Neutrophil (primary cell): ENCODE measurements around the gene GAREM1.

ENCODE experiments used
- H3K27ac ChIP-seq: fragments of 200-600 bp; sonication (generic); 2 replicates; pipeline ENCODE4 v1.5.1; 2016; ENCODE audit warnings: mild to moderate bottlenecking, moderate library complexity
- H3K27me3 ChIP-seq: fragments of 200-600 bp; sonication (generic); 2 replicates; pipeline ENCODE4 v1.6.0; 2016; ENCODE audit warnings: mild to moderate bottlenecking
- H3K36me3 ChIP-seq: fragments of 200-600 bp; sonication (generic); 2 replicates; pipeline ENCODE4 v1.5.1; 2017
- H3K4me1 ChIP-seq, 2 experiments: fragments of 200-600 bp in 1 of 2; sonication (generic) in 1 of 2; 1 replicate in 1 of 2; 2 replicates in 1 of 2; pipeline versions ENCODE4 v1.5.1 to v1.6.1; 2013 to 2016; ENCODE audit warnings: low read depth in 1 of 2, low read length in 1 of 2, mild to moderate bottlenecking in 1 of 2, moderate library complexity in 1 of 2; ENCODE audit not compliant: control insufficient read depth in 1 of 2, insufficient read depth in 1 of 2
- H3K4me3 ChIP-seq, 2 experiments: fragments of 200-600 bp in 1 of 2; sonication (generic) in 1 of 2; 1 replicate in 1 of 2; 2 replicates in 1 of 2; pipeline ENCODE4 v1.5.1; 2013 to 2016; ENCODE audit warnings: low read depth in 1 of 2, low read length in 1 of 2, mild to moderate bottlenecking in 1 of 2, moderate library complexity in 1 of 2
- H3K9me3 ChIP-seq: fragments of 200-600 bp; sonication (generic); 2 replicates; pipeline ENCODE4 v1.5.1; 2016
- CTCF ChIP-seq: fragments of 200-600 bp; sonication (generic); IDR thresholded peaks from 2 replicates; pipeline ENCODE4 v1.5.1; 2016; ENCODE audit warnings: antibody characterized with exemption

Gene GAREM1

GRCh38 chr18:32368170-32368569 lies 102.5 kb downstream of the GAREM1 start:
- H3K27ac ChIP-seq: no peak overlapping the region
- H3K4me3 ChIP-seq: no peak overlapping the region
- H3K4me1 ChIP-seq: no peaks in the 10 kb centered on the region
- no peak for TF ChIP-seq CTCF
- no peaks in the 10 kb centered on the region for H3K27me3 ChIP-seq
- no peaks in the 10 kb centered on the region for H3K36me3 ChIP-seq
- H3K9me3 ChIP-seq: no peaks in the 10 kb centered on the region

- no peak for TF ChIP-seq CTCF
- H3K9me3 ChIP-seq: no peaks in the 10 kb centered on the region
- H3K36me3 ChIP-seq: no peaks in the 10 kb centered on the region
- H3K27ac ChIP-seq: no peak overlapping the region
- H3K4me3 ChIP-seq: no peak overlapping the region
- no peaks in the 10 kb centered on the region for H3K27me3 ChIP-seq
- H3K4me1 ChIP-seq: no peaks in the 10 kb centered on the region
Observed at GRCh38 chr18:32366586-32367538, 103.8 kb downstream of the GAREM1 start.

GRCh38 chr18:32362484-32362883 lies 108.2 kb downstream of the GAREM1 start:
- no peaks in the 10 kb centered on the region for H3K9me3 ChIP-seq
- TF ChIP-seq CTCF: no peak
- no peaks in the 10 kb centered on the region for H3K36me3 ChIP-seq
- H3K4me3 ChIP-seq: no peak overlapping the region
- H3K27me3 ChIP-seq: no peaks in the 10 kb centered on the region
- no peak overlapping the region for H3K27ac ChIP-seq
- H3K4me1 ChIP-seq: no peaks in the 10 kb centered on the region

- Histone ChIP-seq H3K36me3 (no peaks in the 10 kb centered on the region), H3K27me3 (no peaks in the 10 kb centered on the region), H3K4me1 (no peaks in the 10 kb centered on the region), H3K4me3 (no peak overlapping the region), H3K9me3 (no peaks in the 10 kb centered on the region), H3K27ac (no peak overlapping the region)
- TF ChIP-seq CTCF: no peak
Observed at GRCh38 chr18:32360682-32361345, 109.9 kb downstream of the GAREM1 start.

GRCh38 chr18:32358529-32358928 lies 112.2 kb downstream of the GAREM1 start:
- H3K27ac ChIP-seq: no peak overlapping the region
- no peaks in the 10 kb centered on the region for H3K4me1 ChIP-seq
- no peaks in the 10 kb centered on the region for H3K9me3 ChIP-seq
- H3K36me3 ChIP-seq: no peaks in the 10 kb centered on the region
- no peak for TF ChIP-seq CTCF
- no peaks in the 10 kb centered on the region for H3K27me3 ChIP-seq
- no peak overlapping the region for H3K4me3 ChIP-seq
